Activated naive CD8-positive, alpha-beta T cell treated with anti-CD3 and anti-CD28 coated beads for 36 hours (primary cell): ENCODE results near the gene EBF3. TPM values are rescaled to one million over a fixed set of nuclear protein-coding genes. Genes with fewer than 3 reads are reported as not detected.

ENCODE experiments used
- DNase-seq: peaks from one replicate; pipeline ENCODE4 v3.0.0; 2021
- H3K27ac Mint-ChIP-seq: one replicate; pipeline ENCODE4 v1.8.0; 2022; ENCODE audit warnings: mild to moderate bottlenecking, moderate library complexity, mixed read lengths
- H3K27me3 Mint-ChIP-seq: one replicate; pipeline ENCODE4 v1.8.0; 2022; ENCODE audit warnings: mild to moderate bottlenecking, mixed read lengths
- H3K36me3 Mint-ChIP-seq: one replicate; pipeline ENCODE4 v1.8.0; 2021; ENCODE audit warnings: mild to moderate bottlenecking, mixed read lengths
- H3K4me1 Mint-ChIP-seq: one replicate; pipeline ENCODE4 v1.8.0; 2021; ENCODE audit warnings: mixed read lengths
- H3K4me3 Mint-ChIP-seq: one replicate; pipeline ENCODE4 v1.8.0; 2022; ENCODE audit warnings: mild to moderate bottlenecking, moderate library complexity, mixed read lengths
- H3K9me3 Mint-ChIP-seq: one replicate; pipeline ENCODE4 v1.8.0; 2022; ENCODE audit warnings: mixed read lengths
- total RNA-seq, 2 experiments: library from RNA; stranded (reverse); gene quantifications; one replicate each; pipeline ENCODE4 v1.2.3, GENCODE V29; 2021

Gene EBF3
- total RNA-seq, 2 experiments from 2014 or later = not detected

DNA sequence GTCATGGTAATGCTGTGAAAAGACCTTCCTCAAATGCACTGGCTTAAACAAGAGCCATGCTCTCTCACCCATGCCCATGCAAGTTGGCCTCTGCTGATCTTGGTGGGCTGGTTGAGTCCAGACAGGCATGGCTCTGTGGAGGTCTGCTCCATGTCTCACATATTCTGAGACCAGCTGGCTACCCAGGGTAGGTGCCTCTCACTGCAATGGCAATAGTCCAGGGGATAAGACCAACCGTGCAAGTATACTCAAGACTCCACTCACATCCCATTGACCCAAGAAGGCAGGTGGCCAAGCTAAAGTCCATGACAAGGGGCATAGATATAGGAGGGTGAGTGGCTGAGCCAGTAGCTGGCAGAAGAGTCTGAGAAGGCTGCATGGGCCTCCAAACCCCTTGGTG lies 14.2 kb upstream of the EBF3 start:
- H3K9me3 Mint-ChIP-seq = peaks cover 12% of the 10 kb centered on the region
- no peaks in the 10 kb centered on the region for H3K4me1 Mint-ChIP-seq
- no peak overlapping the region for H3K4me3 Mint-ChIP-seq
- peaks cover 77% of the 10 kb centered on the region for H3K27me3 Mint-ChIP-seq
- H3K27ac Mint-ChIP-seq = no peak overlapping the region
- DNase-seq = no peak
- H3K36me3 Mint-ChIP-seq = no peaks in the 10 kb centered on the region

DNA sequence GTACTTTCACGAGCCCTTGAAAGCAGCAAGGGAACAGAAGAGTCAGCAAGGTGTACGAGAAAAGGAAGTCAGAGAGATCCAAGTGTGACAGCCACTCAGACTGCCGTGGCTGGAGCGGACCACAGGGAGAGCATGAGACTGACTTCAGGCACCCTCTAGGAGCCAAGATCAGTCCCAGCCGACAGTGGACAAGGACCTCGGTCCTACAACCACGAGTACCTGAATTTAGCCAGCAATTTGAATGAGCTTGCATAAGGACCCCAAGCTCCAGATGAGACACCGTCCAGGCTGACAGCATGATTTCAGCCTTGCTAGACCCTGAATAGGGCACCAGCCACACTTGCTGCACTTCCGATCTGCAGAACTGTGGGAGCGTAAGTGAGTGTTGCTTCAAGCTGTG lies 13.7 kb upstream of the EBF3 start:
- DNase-seq = no peak
- Mint-ChIP-seq H3K4me1 (no peaks in the 10 kb centered on the region), H3K27me3 (peaks cover 74% of the 10 kb centered on the region), H3K9me3 (peaks cover 6% of the 10 kb centered on the region), H3K36me3 (no peaks in the 10 kb centered on the region), H3K27ac (no peak overlapping the region), H3K4me3 (no peak overlapping the region)

DNA sequence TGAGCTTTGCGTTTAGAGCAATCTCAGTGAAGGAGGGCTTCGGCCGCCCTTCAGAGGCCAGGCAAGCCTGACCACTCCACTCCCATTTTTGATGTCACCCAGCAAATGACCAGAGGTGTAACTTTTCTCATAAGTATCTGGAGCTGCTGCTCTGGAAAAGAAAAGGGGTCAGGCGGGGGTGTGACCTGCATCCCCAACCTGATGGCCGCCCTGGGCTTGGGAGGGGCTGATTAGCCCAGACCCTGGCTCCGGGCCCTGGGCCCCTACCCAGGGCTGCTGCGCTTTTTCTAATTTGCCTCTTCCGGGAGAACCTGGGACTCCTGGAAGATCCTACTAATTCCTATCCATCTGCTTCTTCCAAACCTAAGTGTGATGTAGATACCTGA lies 9.6 kb upstream of the EBF3 start:
- Mint-ChIP-seq H3K27me3 (peaks cover 87% of the 10 kb centered on the region), H3K36me3 (no peaks in the 10 kb centered on the region), H3K9me3 (no peaks in the 10 kb centered on the region), H3K27ac (no peak overlapping the region), H3K4me1 (peaks cover 18% of the 10 kb centered on the region), H3K4me3 (no peak overlapping the region)
- DNase-seq = no peak

DNA sequence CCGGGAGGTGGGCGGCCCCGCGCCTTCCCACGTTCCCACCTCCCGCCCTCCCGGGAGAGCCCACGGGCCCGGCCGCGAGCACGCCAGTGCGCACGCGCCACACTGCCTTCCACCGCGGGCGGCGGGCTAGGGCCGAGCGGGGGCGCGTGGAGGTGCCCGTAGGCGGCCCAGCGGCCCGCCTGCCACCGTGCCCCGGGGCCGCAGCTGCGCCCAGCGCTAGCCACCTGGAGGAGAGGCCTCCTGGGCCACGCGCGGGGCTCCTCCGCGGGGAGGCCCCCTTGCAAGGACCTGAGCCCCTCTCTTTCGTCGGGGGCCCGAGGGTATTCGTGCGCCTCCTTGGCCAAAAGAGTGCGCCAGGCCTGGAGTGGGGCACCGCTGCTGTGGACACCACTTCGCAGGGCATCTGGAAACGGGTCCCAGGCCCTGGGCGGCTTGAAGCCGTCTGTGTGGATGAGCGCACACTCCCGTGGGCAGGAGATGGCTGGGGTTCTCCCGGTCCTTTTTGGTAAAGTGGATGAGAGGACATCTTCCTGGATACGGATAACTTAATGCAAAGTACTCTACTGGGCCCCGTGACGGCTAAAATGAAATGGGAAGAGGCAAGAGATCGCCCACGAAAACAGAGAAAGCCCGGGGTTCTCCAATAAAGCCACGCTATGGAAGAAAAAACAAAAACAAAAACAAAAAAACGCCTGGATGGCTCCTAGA lies 9.0 kb upstream of the EBF3 start:
- Mint-ChIP-seq H3K4me3 (no peak overlapping the region), H3K27ac (no peak overlapping the region), H3K36me3 (no peaks in the 10 kb centered on the region), H3K27me3 (peaks cover 87% of the 10 kb centered on the region), H3K9me3 (no peaks in the 10 kb centered on the region), H3K4me1 (peaks cover 18% of the 10 kb centered on the region)
- DNase-seq = no peak

DNA sequence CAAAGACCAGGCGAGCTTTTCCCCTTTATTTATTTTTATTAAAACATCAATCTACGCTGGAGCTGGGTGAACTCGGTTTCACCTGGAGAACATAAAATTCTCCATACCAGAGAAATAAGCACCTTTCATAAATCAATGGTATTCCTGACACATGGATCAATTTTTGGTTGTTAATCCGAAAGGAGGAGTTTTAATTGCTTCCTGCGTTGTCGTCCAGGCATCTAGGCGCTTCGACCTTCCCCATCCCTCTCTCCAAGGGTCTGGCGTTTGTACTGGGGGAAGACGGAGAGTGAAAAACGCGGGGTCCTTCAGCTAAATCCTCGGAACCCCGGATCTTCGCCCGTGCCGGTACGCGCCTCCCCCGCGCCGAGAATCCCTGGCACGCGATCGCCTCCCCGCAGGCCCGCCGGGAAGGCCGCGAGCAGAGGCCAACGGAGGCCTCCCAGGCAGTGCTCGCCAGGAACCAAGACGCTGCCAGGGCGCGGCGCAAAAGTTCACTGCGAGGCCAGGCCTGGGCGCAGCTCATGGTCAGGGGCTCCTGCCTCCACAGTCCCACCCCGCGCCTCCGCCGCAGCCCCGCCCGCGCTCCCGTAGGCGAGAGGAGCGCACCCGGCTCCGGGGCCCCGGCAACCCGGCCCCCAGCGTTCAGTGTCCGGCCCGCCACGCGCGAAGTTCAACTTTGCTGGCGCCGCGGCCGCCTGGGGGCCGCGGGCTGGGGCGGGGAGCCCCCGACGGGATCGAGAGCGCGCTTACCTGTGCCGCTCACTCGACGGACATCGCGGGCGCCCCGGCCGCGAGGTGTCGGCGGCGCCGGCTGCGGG lies 8.3 kb upstream of the EBF3 start:
- Mint-ChIP-seq H3K27ac (no peak overlapping the region), H3K36me3 (no peaks in the 10 kb centered on the region), H3K4me3 (peak overlapping the region; percentile 44), H3K9me3 (no peaks in the 10 kb centered on the region), H3K4me1 (peaks cover 18% of the 10 kb centered on the region), H3K27me3 (peaks cover 87% of the 10 kb centered on the region)
- DNase-seq = no peak

DNA sequence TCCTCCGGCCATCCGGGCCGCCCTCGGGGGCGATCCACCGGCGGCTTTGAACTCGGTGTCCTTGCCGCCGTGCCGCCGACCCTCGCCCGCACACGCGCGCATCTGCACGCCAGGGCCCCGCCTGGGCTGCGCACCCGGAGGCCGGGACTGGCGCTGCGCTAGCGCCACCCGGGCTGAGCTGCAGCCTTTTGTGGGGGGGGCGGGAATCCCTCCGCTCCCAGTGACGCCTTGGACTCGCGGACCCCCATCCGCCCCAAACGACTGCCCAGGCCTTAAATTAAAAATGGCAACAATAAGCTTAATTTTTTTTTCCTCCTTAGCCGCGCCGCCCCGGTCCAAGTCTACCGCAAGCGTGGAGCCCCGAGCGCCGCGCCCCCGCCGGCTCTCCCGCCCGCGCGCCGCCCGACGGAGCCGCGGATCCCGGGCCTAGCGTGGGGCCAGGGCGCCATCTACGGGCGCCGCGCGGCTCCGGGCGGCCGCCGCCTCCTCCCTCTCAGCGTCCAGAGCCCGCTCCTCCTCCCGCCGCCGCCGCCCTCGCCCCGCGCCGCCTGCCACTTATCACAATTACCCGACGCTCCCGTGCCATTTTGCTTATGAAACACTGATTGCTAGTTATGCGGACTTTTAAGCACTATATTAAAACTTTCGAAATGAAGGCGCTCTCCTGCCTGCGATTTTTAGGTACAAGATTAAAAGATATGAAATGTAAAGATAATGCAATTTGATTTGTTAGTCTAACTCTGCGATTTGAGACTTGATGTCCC lies 7.5 kb upstream of the EBF3 start:
- DNase-seq = peak; percentile 73
- no peaks in the 10 kb centered on the region for H3K36me3 Mint-ChIP-seq
- peaks cover 85% of the 10 kb centered on the region for H3K27me3 Mint-ChIP-seq
- H3K27ac Mint-ChIP-seq = no peak overlapping the region
- H3K4me1 Mint-ChIP-seq = peaks cover 18% of the 10 kb centered on the region
- no peaks in the 10 kb centered on the region for H3K9me3 Mint-ChIP-seq
- peak overlapping the region; percentile 44 for H3K4me3 Mint-ChIP-seq

DNA sequence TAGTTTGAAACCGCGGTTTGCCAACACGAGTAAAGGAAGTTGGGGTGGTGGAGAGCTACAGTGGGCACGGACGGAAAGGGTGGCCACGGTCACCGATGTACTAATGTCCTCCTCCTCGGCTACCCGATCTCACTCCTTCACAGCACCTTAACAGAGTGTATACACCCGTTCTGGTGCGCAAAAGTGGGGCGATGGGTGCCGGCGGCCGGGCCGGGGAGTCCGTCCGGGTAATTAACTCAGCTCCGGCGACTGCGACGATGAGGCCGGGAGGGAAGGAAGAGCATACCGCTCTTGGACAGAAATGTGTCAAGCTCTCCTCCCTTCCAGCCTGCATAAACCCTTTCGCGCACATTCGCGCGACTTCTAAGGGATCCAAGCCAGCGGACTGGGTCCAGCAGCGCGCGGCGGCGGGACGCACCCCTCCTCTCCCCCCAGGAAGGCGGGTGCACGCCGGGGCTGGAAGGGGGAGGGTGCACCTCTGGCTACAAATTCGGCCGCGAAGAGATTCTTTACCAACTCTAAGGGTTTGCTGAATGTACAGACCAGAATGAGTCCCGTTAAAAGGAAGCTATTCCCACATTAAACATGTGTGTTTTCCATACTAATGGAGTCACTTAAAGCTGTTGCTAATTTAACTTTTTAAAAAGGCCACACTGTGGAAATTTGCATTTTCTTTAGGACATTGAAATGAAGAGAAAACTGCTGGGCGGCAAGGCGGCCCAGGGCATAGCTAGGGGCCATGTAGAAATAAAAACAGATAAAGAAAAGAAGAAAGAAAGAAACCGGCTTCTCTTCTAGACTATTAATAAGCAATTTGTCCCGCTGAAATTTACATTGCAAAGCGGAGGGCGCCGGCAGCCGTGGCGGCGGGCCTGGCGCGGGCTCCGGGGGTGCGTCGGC lies 6.6 kb upstream of the EBF3 start:
- DNase-seq = no peak
- H3K36me3 Mint-ChIP-seq = no peaks in the 10 kb centered on the region
- H3K27ac Mint-ChIP-seq = no peak overlapping the region
- peak overlapping the region; percentile 32 for H3K4me3 Mint-ChIP-seq
- H3K27me3 Mint-ChIP-seq = peaks cover 85% of the 10 kb centered on the region
- peaks cover 21% of the 10 kb centered on the region for H3K4me1 Mint-ChIP-seq
- H3K9me3 Mint-ChIP-seq = no peaks in the 10 kb centered on the region

DNA sequence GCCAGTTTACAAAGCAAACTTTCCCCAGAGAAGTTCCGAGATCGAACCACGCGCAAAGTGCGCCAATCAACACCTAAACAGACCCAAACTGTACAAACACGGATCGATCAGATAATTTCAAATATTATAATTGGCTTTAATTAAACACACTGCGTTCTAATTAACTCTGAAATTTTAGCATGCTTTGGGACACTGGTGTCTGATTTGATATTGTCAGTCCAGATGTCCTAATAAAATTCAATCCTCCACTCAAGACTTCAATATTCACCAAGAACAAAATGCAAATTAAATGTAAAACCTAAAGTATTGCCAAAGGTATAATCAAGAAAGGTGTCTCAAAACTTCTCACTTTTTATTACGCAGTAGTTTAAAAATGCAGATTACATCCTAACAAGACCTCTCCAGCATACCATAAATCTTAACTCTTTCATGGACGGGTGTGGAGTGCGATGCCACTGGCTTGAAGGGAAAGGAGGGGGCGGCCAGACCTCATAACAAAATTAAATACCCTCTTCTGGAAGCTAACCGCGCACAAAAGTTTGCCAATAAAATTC lies 5.9 kb upstream of the EBF3 start:
- no peak overlapping the region for H3K27ac Mint-ChIP-seq
- peak overlapping the region; percentile 32 for H3K4me3 Mint-ChIP-seq

DNA sequence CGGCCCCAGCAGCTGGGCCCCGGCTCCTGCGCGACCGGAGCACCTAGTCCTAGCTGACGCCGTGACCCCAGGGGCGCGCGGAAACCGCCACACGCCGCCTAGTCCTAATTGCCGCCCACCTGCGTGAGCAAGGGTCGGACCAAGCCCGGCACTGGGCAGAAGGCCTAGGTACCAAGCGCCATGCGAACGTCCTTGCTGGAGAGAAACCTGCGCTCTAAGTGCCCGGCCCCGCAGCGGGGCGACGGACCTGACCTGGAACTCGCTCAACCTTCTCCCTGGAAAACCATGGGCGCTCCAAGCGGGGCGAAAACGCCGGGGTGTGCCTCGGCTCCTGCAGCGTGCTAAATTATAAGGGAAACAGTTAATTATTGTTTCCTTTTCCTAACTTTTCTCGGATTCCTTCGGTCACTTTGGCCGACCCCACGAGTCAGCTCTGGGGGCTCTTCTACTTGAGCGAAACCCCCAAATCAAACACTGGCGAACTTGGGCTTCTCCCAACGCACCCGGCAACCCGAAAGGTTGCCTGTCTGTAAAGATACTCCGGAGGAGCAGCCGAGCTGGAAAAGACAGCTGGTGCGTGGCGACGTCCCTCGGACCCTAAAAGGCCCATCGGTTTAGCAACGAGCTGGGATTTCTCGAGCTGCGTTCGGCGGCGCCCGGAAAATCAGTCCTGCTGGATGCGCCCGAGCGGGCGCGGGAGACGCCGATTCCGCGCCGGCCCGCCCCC lies 5.3 kb upstream of the EBF3 start:
- H3K27ac Mint-ChIP-seq = no peak overlapping the region
- no peak overlapping the region for H3K4me3 Mint-ChIP-seq
- no peak for DNase-seq
- H3K27me3 Mint-ChIP-seq = peaks cover 80% of the 10 kb centered on the region
- no peaks in the 10 kb centered on the region for H3K36me3 Mint-ChIP-seq
- peaks cover 26% of the 10 kb centered on the region for H3K4me1 Mint-ChIP-seq
- H3K9me3 Mint-ChIP-seq = no peaks in the 10 kb centered on the region

More for the DNA sequence above, 5.9 kb upstream of the EBF3 start:
- DNase-seq = no peak
- H3K4me1 Mint-ChIP-seq = peaks cover 24% of the 10 kb centered on the region
- H3K36me3 Mint-ChIP-seq = no peaks in the 10 kb centered on the region
- no peaks in the 10 kb centered on the region for H3K9me3 Mint-ChIP-seq
- H3K27me3 Mint-ChIP-seq = peaks cover 83% of the 10 kb centered on the region

DNA sequence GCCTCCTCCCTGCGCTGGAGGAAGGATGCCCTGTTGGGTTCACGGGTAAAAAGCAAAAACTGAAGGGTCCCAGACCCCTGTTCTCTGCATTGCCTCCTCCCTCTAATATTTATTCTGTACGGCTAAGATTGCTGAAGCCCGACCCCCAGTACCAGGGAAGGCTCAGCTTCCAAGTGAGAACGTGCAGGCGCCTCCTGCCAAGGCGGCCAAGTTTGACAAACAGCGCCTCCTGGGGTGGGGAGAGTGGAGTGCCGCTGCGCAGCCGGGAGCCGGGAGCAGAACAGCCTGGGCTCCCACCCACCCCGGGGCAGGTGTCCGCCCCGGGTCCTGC lies 4.7 kb upstream of the EBF3 start:
- Mint-ChIP-seq H3K4me3 (no peak overlapping the region), H3K27ac (no peak overlapping the region), H3K4me1 (peaks cover 26% of the 10 kb centered on the region), H3K27me3 (peaks cover 75% of the 10 kb centered on the region), H3K9me3 (no peaks in the 10 kb centered on the region), H3K36me3 (no peaks in the 10 kb centered on the region)
- peak; percentile 64 for DNase-seq

DNA sequence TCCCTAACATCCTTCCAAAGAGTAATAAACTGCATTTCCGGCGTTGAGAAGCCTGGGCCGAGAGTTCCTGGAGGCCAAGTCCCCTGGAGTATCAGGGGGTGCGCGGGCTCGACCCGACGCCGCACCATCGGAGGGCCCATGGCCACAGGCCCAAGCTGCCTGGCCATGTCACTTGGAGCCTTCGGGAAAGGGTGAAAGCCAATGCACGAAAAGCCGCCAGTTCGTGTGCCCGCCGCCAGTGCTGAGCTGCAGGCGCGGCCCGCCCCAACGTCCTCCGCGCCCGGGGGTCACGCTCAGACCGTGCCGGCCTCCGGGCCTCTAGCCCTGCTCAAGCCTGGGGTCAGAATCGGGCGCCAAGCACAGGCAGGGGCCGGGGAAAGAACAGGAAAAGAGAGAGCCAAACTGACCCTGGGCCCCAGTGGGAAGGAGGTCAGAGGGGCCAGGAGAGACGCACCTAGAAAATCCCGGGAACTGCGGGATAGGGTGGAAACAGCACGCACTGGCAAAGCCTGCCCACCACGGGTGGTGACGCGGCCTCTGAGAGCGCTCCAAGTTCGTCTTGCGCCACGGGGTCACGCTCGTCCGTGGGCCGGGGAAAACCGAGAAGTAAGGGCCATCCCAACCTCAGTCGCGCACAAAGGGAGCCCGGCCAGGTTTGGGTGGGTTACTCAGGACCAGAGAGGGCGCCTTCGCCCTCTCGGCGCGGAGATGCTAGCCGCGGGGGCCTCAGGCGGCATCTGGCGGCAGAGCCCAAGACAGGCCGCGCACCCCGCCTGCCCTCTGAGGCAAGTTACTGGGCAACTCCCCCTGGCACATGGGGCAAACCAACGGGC lies 4.2 kb upstream of the EBF3 start:
- Mint-ChIP-seq H3K4me1 (peaks cover 27% of the 10 kb centered on the region), H3K27me3 (peaks cover 72% of the 10 kb centered on the region), H3K4me3 (no peak overlapping the region), H3K9me3 (no peaks in the 10 kb centered on the region), H3K27ac (no peak overlapping the region), H3K36me3 (no peaks in the 10 kb centered on the region)
- no peak for DNase-seq

DNA sequence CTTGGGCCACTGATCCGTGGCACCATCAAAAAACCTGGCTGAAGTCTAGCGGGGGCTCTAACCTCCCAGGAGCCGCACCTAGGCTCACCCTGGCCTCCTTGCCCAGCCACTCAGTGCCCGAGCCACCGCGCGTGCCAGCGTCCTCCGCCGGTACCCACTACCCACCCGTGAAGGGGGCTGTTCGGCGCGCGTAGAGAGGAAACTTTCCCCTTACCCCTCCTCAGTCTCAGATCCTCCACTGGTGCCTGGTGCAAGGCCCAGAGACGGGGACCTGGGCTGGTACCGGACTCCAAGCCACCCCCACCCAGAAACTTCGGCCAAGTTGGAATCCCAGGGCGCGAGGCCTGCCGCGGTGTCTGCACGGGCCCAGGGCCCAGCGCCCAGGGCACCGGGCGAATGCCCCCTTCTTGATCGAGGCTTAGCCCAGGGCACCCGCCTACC lies 3.5 kb upstream of the EBF3 start:
- no peak for DNase-seq
- H3K27me3 Mint-ChIP-seq = peaks cover 76% of the 10 kb centered on the region
- peaks cover 31% of the 10 kb centered on the region for H3K4me1 Mint-ChIP-seq
- H3K27ac Mint-ChIP-seq = no peak overlapping the region
- peaks cover 3% of the 10 kb centered on the region for H3K36me3 Mint-ChIP-seq
- H3K9me3 Mint-ChIP-seq = no peaks in the 10 kb centered on the region
- no peak overlapping the region for H3K4me3 Mint-ChIP-seq

DNA sequence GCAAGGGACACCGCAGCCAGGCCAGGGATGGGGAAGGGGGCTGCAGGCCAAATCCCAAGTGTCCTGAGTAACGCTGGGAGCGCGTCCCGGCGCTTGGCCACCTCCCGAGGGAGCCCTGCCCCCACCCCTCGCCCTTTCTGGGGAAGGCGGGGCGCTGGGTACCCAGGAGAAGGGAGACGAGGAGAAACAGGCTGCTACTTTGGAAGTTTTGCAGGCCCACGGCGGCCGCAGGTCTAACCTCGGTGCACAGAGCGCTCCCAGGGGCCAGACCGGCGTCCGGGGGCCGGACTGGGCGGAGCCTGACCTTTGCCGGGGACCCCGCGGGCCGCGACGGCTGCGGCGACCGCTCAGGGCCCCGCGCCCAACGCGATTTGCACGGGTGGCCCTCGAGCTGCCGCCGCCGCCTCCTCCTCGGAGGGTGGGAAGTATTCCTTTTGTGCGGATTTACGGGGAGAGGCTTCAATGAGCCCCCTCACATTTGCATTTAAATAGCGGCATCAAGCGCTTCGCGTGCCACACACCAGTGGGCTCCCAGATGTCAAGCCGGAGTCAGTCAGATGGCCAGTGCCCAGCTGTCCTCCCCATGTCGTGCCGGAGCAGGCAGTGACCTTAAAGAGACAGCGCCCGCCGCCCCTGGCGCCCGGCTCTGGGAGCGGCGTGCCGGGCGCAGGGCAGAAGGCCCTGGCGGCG lies 3.0 kb upstream of the EBF3 start:
- H3K4me3 Mint-ChIP-seq = no peak overlapping the region

More for the DNA sequence above, 3.0 kb upstream of the EBF3 start:
- Mint-ChIP-seq H3K27ac (no peak overlapping the region), H3K36me3 (peaks cover 3% of the 10 kb centered on the region), H3K27me3 (peaks cover 78% of the 10 kb centered on the region), H3K4me1 (peaks cover 33% of the 10 kb centered on the region), H3K9me3 (no peaks in the 10 kb centered on the region)
- DNase-seq = no peak
